Left ventricle myocardium superior (tissue), 1 donor: ENCODE results near the gene GRID1. TPM values are rescaled to one million over a fixed set of nuclear protein-coding genes. Genes with fewer than 3 reads are reported as not detected.
"Not testable (repeated sequence)": the region's sequence is repeated elsewhere in the genome, so short reads cannot be mapped to it uniquely, and the experiment has no call there.

Experiments used
- ATAC-seq: fragments of 200-7000 bp; cut with Tn5 transposase; one replicate; pipeline ENCODE4 v1.9.1; 2020; ENCODE audit warnings: mild to moderate bottlenecking, moderate library complexity
- DNase-seq: peaks from one replicate; pipeline ENCODE4 v3.0.0-alpha.2; 2020
- intact Hi-C: fragments of 100-400 bp; cut with micrococcal nuclease; formaldehyde crosslinking; loops from one replicate; pipeline ENCODE4 v1.11.0; 2022
- total RNA-seq: library from RNA; stranded (reverse); fragmentation: NEBNext Ultra II Directional; extraction: Animal tissue kit (Norgen Biotek cat#: 25700); gene quantifications from one replicate; pipeline ENCODE4 v1.2.1, GENCODE V29; 2021
- donor health status: DM: no; HTN: yes; CAD: no; lungs with severe emphysema.

The GRID1 gene
- total RNA-seq, 1 donor from 2014 or later = 2.4 TPM

DNA sequence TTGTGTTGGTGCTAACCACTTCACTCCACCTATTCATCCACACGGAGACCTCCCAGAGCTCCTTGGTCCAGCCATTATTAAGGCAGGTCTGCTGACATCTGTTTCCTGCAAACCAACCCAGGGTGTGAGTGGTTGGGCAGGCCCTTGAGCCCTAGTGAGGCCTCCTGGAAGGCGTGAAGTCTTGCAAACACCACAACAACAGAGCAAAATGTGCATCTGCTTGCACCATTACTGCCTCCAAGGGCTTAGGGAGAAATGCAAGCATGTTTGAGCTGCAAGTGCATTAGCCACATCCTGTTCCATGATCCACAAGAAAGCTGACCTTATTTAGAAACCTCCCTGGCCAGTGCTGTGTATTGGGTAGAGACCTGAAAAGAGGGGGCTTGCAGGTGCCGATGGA is 325.5 kb downstream of the GRID1 start:
- DNase-seq (no peak), ATAC-seq (no peak)
- intact Hi-C loops = no loop called here

DNA sequence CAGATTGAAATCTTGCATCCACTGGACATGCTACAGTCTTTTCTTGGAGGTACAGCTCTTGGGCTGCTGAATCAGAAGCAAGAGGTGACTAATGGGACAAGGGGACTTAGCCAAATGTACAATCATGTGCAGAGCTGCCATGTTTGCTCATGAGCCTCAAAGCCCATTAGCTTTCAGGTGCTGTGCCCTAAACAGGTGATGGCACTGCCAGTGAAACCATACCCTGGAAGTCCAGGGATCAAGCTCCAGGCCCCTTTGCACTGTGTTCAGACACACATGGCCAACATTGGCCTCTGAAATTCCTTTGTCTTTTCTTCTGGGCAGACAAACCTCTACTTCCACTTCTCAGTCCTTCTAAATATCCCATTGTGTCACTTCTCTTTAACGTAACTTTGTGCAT is 328.2 kb downstream of the GRID1 start:
- intact Hi-C loops = no loop called here
- DNase-seq = no peak
- no peak for ATAC-seq

DNA sequence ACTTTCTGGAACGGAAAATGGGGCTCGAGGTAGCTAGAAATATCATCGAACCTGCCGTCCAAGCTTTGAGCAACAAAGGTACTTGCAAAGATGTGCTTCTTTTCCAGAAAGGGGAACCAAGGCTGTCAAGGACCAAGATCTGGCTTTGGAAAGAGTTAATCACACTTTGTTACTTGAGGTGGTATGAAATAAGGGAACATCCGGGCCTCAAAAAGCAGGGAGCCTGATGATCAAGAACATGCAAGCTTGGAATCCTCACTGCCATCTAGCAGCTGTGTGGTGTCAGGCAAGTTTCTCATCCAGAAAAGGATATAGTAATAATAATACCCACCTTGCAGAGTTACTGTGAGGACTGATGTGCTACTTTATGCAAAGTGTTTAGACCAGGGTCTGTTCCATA is 329.5 kb downstream of the GRID1 start:
- intact Hi-C loops = no loop called here
- ATAC-seq (no peak), DNase-seq (no peak)

DNA sequence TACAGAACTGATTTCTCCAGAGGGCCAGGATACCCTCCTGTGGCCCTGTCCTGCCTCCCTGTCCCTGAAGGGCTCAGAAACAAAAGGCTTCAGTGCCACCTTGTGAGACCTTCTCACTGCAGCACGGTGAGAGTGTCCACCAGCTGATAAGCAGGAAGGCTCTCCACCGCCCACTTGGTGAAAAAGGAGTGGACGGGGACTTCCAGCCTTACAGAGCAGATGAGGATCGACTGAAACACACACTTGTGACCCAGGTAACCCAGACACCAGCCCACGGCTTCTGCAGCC is 330.1 kb downstream of the GRID1 start:
- ATAC-seq (no peak), DNase-seq (no peak)
- intact Hi-C loops = no loop called here

DNA sequence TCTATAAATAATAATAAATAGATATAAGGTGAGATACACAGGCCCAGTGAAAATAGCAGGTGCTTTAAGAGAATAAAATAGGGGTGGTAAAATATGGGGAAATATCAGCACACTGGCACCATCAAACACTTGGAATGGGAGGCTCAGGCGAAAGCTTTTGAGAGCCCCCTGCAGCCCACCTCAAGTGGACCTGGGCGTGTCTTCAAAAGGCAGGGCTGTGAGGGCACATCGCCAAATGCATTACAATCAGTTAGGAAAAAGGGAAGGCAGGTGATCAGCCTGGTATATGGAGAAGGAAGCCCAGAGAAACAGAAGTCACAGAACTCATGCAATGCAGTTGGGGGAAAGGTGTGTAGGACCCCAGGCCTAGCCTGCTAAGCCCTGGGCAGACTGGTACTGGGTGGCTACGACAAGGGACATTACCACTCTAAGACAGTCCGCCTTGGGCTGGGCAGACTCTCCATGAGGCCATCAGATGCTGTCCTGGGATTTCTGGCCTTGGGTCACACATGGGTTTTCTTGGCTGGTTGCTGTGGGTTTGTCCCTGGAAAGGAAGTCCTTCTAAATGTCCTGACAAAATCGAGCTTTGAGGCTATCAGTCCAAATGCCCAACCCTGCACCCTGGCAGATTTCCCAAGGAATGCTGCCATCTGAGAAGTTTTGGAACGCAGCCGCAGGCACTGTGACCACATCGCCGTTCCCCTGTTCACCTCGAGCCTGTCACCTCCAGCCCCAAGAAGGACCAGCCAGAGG is 330.6 kb downstream of the GRID1 start:
- DNase-seq (peak; percentile 49), ATAC-seq (peak; percentile 77)
- intact Hi-C loops = no loop called here

DNA sequence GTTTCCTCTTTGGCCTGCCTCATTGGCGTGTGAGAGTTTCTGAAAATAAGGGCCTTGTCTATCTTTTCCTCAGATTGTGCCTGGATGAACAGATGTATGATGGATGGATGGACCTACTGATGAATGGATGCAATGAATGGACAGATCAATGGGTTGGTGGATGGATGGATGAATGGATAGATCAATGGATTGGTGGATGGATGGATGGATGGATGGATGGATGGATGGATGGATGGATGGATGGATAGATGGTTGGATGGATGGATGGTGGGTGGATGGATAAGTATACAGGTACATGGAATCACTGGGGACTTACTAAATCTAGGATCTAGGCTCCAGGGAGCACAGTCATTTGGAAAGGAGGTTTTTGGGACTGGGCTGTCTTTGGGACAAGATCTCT is 331.9 kb downstream of the GRID1 start:
- intact Hi-C loops = no loop called here
- DNase-seq (no peak), ATAC-seq (no peak)

DNA sequence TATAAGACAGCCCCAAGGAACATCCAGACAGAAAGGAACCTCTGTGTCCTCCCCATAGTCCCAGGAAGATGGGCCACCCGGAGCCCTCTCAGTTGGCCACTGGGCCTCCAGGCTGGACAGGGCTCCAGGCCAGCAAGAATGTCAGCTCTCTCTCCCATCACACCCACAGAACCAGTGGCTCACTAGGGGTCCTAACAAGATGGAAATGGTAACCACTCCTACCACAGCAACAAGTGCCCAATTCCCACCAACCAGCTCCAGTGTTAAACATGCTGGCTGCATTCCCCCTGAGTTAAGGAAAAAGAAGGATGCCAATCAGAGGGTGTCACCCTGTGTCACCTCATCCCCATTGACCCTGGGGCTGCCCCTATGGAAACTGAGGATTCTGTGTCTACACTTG is 333.0 kb downstream of the GRID1 start:
- no peak for ATAC-seq
- DNase-seq = no peak
- intact Hi-C loops = no loop called here

DNA sequence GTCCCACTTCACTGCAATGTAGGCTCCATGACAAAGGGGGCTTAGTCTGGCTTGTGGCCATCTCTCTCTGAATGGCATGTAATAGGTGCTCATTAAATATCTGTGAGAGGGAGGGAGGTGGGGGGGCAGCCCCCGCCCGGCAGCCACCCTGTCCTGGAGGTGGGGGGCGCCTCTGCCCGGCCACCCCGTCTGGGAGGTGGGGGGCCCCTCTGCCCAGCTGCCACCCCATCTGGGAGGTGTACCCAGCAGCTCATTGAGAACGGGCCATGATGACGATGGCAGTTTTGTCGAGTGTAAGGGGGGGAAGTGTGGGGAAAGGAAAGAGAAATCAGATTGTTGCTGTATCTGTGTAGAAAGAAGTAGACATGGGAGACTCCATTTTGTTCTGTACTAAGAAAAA is 334.5 kb downstream of the GRID1 start:
- DNase-seq, ATAC-seq, intact Hi-C loops: not testable (repeated sequence)

DNA sequence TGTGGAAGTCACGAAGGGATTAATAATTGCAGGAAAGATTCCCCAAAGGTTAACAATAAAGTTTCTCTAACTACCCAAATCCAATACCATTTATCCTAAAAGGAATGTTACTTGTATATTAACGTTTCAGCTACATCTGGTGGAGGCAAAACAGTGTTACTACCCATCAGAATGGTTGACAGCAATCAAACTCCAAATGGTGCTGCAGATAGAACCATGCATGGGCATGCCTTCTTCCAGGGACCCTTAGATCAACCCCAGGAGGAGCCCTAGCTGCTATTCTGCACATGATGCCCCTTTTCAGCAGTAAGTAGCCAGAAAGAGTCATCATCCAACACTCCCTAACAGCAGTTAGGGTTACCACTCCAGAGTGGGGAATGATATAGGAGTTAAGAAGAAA is 336.3 kb downstream of the GRID1 start:
- ATAC-seq (no peak), DNase-seq (no peak)
- intact Hi-C loops = no loop called here

DNA sequence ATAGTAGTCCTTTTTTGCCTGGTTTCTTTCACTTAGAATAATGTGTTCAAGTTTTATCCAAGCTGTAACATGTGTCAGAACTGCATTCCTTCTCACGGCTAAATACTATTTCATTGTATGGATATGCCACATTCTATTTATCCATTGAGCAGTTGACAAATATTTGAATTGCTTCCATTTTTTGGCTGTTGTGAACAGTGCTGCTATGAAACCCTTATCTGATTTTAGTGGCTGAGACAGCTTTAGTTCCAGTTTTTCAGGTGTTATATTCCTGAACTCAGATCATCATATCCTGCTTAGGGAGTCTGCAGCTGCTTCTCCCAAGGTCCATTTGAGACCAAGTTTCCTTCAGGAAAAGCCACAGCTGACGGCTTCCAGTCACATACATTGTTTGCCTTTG is 339.2 kb downstream of the GRID1 start:
- DNase-seq = no peak

DNA sequence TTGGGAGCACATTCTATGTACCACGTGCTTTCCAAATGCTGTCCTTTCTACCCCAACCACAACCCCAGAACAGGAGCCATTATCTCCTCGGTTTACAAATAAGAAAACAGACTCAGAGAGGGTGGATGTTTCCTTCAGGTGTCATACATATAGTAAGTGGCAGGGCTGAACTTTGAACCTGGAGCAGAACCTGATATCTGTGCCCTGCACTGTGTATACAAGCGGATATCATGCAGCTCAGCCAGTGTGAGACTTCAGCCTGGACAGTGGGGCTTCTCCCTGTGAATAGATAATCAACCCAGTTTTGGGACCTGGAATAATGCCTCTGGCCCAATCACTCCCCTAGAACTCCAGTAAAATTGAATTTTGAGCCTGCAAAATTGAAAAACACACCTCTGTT is 341.1 kb downstream of the GRID1 start:
- DNase-seq (no peak), ATAC-seq (no peak)
- intact Hi-C loops = no loop called here

More for the DNA sequence above, 339.2 kb downstream of the GRID1 start:
- no peak for ATAC-seq
- intact Hi-C loops = no loop called here

DNA sequence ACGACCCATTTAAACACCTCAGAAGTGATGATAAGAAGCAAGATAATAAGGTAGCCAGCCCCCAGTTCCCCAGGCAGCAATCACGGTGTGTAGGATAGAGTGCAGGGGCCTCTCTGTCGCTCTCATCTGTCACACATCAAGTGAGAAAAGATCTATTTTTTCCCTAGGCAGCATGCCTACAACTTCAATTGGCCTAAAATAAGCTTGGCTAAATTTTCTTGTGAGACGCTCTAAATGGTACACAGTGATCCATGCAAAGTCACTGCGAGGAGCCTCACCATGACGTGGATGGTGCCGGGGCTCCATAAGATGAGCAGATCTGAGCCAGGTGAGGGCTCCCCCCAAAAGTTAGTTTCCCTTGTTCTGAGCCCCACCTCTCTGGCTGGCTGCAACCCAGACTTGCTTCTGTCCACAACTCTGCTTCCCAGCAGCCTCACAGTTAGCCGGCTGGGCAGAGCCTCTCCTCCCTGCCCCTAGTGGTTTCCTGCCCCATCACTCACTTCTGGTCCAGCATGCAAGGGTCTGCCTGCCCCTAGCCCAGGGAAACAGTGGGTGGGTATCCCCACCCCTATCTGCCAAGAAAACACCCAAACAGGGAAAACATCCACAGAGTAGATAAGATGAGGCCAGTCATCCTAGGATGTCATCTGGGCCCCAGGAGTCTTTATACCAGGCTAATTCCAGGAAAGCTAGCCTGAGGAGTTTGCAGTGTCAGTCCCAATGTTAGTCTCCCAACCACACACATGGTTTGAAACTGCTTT is 342.1 kb downstream of the GRID1 start:
- intact Hi-C loops = no loop called here
- ATAC-seq (peak; percentile 95), DNase-seq (peak; percentile 50)

DNA sequence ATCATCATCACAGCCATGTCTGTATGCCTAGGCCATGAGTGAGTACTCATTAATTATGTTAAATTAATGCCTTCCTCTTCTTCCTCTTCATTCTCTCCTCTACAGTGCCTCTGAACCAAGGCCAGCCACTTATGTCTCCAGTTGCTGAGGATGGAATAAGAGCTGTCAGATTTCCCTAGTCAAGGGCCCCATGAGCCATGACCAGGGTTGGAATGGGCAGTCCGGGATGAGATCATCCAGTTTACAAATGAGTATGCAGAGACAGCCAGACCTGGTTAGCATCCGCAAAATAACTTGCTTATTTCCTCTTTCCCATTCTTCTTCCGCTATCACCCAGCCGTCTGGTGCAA is 342.7 kb downstream of the GRID1 start:
- intact Hi-C loops = no loop called here
- peak; percentile 86 for ATAC-seq
- no peak for DNase-seq

DNA sequence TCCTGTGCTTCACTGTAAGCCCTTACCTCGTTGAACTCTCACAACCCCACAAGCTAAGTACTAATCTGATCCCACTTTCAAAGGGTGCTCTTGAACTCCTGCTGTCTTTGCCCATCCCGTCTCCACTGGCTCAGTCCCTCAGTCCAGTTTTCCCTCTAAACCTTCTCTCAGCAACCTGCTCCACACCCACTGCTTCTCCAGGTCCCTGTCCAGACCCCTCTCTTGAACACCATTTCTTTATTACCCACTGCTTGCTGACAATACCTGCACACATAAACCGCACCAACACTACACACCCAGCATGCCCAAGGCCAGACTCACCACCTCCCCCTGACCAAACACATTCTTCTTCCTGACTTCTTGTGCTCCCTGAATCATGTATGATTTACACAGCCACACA is 343.3 kb downstream of the GRID1 start:
- no peak for DNase-seq
- ATAC-seq = no peak
- intact Hi-C loops = no loop called here

DNA sequence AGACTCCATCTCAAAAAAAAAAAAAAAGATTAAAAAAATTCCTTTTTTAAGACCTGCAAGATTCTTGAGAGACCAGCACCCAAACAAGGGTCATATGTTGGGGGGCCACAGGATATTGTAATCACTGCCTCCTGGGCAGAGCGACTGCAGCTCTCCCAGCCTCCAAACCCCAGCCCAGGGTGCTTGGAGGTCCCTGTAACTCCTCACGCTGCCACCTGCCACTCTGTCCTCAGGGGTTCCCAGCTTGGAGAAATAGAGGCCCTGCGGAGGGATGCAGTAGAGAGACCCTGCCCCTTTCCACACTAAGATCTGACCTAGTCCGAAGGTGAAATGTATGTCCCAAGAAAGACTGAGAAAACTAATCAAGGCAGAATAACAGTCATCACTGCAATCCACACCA is 343.7 kb downstream of the GRID1 start:
- ATAC-seq (no peak), DNase-seq (no peak)
- intact Hi-C loops = no loop called here

DNA sequence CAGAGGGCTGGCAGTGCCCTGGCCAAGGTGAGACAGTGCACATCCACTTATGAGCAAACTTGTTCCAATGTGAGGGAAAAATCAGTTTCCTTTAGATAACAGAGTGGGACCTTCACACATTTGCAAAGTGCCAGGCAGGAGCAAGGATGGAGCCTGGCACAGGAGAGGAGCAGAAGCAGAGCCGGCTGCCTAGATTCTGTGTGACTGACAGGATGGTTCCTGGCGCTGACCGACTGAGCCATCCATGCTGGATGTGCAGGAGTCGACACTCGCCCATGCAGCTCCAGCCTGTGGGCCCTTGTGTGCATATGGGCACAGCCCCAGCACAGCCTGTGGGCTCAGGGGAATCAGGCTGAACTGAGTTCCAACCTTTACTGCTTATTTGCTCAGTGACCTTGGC is 346.5 kb downstream of the GRID1 start:
- DNase-seq (no peak), ATAC-seq (no peak)
- intact Hi-C loops = no loop called here

DNA sequence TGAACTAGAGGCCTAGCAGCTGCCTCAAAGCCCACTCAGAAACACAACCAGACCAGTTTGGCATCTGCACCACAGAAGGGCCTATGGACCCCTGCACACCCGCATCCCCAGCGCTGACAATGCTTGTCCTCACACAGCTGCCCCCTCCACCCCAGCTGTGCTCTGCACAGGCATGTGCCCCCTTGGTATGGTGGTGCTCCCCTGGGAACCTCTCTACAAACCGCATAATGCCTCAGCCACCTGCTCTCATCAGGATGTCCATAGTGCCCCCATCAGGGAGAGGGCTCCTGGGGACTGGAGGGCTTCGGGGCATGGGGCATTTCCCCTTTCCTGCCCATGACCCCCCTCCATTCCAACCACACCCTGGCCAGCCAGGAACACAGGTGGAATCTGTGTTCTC is 347.5 kb downstream of the GRID1 start:
- ATAC-seq (no peak), DNase-seq (no peak)
- intact Hi-C loops = no loop called here

DNA sequence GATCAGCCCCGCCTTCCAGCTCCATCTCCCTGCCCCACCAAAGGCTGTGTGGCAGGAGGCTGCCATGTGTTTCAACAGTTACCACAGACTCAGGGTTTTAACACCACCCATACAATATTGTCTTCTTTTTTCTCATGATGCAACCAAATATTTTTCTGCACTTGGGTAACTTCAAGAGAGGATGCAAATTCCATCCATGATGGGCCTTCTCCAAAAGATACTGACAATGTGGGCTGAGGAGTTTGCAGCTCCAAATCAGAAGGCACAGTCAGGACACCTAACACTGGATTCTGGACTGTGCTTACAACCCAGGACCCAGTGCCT is 347.9 kb downstream of the GRID1 start:
- no peak for ATAC-seq
- intact Hi-C loops = no loop called here
- DNase-seq = no peak

DNA sequence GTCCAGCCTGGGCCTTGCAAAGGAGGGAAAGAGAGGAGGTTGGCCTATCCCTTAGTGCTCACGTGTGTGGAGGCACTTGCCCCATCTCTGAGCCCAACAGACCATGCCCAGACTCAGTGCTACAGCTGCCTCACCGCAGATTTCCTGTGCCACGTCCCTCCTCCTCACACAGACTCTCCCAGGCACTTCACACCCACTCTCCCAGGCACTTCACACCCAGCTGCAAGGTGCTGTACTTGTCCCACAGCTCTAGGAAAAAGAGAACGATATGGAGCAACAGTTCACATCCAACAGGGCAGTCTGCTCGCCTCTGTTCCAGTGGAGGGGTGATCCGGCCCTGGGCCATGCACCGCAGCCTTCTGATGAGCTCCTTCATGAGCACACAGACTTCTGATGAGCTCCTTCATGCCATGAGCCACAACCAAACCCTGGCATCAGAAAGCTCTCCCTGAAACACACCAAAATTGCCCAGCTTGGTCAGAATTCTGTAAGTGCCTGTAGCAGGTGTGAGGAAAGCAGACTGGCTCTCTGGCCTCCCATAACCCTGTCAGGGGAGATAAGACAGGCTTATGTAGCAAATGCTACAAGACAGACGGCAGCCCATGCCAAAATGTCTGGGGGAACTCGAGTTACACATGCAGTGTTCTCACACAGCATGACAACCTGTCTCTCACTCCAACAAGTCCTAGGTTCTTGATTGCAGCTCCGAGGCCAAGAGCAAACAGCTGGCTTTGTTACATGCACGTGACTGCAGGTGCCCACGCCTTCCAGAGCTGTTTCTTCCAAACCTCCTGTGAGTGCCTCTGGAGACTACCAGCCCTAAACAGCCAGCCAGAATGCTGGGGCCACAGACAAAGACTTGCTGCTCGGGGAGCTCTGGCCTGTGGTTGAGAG is 348.5 kb downstream of the GRID1 start:
- peak; percentile 77 for DNase-seq
- peak; percentile 97 for ATAC-seq
- intact Hi-C loops = no loop called here

DNA sequence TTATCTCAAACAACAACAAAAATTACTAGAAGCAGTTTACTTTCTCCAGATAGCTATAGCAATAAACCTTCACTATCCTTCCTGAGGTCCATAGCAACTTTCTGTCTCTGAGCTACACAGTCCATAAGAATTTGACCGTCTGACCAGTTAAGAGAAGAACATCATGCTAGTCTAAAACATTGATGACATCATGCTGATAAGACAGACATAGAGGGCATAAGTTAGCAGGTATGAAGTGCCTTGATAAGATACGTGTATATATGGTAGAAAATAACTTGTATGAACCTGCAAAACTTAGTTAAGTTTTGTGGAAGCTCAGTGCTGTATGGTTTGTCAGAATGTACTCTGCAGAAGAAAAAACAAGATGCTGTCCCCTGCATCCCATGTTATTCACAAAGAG is 353.0 kb downstream of the GRID1 start:
- ATAC-seq (no peak), DNase-seq (no peak)
- intact Hi-C loops = no loop called here
